Neuronal stem cell (in vitro differentiated cells): Measurements from ENCODE around the gene ABCC5.
"Not testable (repeated sequence)": the region's sequence is repeated elsewhere in the genome, so short reads cannot be mapped to it uniquely, and the experiment has no call there.

Experiments used
- DNase-seq: peaks from one replicate; pipeline ENCODE4 v3.0.0-alpha.2; 2013; ENCODE audit warnings: low spot score
- H2AFZ ChIP-seq: one replicate; pipeline ENCODE4 v1.6.1; 2013; ENCODE audit warnings: mild to moderate bottlenecking, low read length, inconsistent platforms
- H2AK5ac ChIP-seq: 2 replicates; pipeline ENCODE4 v1.6.1; 2013; ENCODE audit warnings: low read depth, mild to moderate bottlenecking, inconsistent platforms, low read length, moderate library complexity, mixed read lengths
- H2BK120ac ChIP-seq: 2 replicates; pipeline ENCODE4 v1.6.1; 2013; ENCODE audit warnings: low read depth, mild to moderate bottlenecking, inconsistent platforms, low read length, moderate library complexity, mixed read lengths
- H2BK12ac ChIP-seq: one replicate; pipeline ENCODE4 v1.6.1; 2013; ENCODE audit warnings: low read length, inconsistent platforms
- H2BK15ac ChIP-seq: 2 replicates; pipeline ENCODE4 v1.6.1; 2013; ENCODE audit warnings: mild to moderate bottlenecking, low read length, inconsistent platforms, mixed read lengths
- H2BK5ac ChIP-seq: one replicate; pipeline ENCODE4 v1.6.1; 2013; ENCODE audit warnings: inconsistent platforms, mild to moderate bottlenecking, low read length, moderate library complexity
- H3K14ac ChIP-seq: one replicate; pipeline ENCODE4 v1.6.1; 2013; ENCODE audit warnings: low read length, inconsistent platforms
- H3K18ac ChIP-seq: 2 replicates; pipeline ENCODE4 v1.6.1; 2013; ENCODE audit warnings: low read length, inconsistent platforms
- H3K23ac ChIP-seq: 2 replicates; pipeline ENCODE4 v1.6.1; 2013; ENCODE audit warnings: low read depth, mild to moderate bottlenecking, mixed read lengths, low read length, inconsistent platforms; ENCODE audit not compliant: poor library complexity
- H3K27ac ChIP-seq: replicated peaks from 3 replicates; pipeline ENCODE4 v1.5.1; 2013; ENCODE audit warnings: low read length, inconsistent platforms
- H3K27me3 ChIP-seq, 3 experiments: 2 replicates each; pipeline ENCODE4 v1.6.1; 2013; ENCODE audit warnings: low read length in 3 of 3, mild to moderate bottlenecking in 2 of 3, inconsistent platforms in 1 of 3, low read depth in 1 of 3, mixed read lengths in 1 of 3, moderate library complexity in 1 of 3; ENCODE audit not compliant: control insufficient read depth in 3 of 3, insufficient read depth in 3 of 3
- H3K36me3 ChIP-seq, 2 donors: replicated peaks in 1 of 2; 2 replicates each; pipeline ENCODE4 v1.6.1; 2013; ENCODE audit warnings: low read length in 2 of 2; ENCODE audit not compliant: control insufficient read depth in 2 of 2, insufficient read depth in 2 of 2
- H3K4ac ChIP-seq: 2 replicates; pipeline ENCODE4 v1.6.1; 2013; ENCODE audit warnings: inconsistent platforms, mild to moderate bottlenecking, low read length, moderate library complexity
- H3K4me1 ChIP-seq, 2 donors: 1 replicate in 1 of 2; 2 replicates in 1 of 2; pipeline ENCODE4 v1.6.1; 2013; ENCODE audit warnings: low read length in 2 of 2, low read depth in 1 of 2; ENCODE audit not compliant: control insufficient read depth in 2 of 2, insufficient read depth in 1 of 2
- H3K4me2 ChIP-seq: one replicate; pipeline ENCODE4 v1.6.1; 2013; ENCODE audit warnings: mild to moderate bottlenecking, low read length, inconsistent platforms; ENCODE audit not compliant: insufficient read depth, poor library complexity, severe bottlenecking
- H3K4me3 ChIP-seq, 2 donors: 2 replicates each; pipeline ENCODE4 v1.5.1; 2013; ENCODE audit warnings: low read length in 2 of 2, mild to moderate bottlenecking in 2 of 2, inconsistent platforms in 1 of 2, moderate library complexity in 1 of 2
- H3K79me1 ChIP-seq: one replicate; pipeline ENCODE4 v1.6.1; 2013; ENCODE audit warnings: low read depth, mild to moderate bottlenecking, inconsistent platforms, low read length, moderate library complexity
- H3K9ac ChIP-seq: one replicate; pipeline ENCODE4 v1.6.1; 2013; ENCODE audit warnings: mild to moderate bottlenecking, low read depth, low read length, inconsistent platforms; ENCODE audit not compliant: poor library complexity
- H3K9me3 ChIP-seq, 2 donors: replicated peaks in 1 of 2; 2 replicates each; pipeline versions ENCODE3 to v1.6.1; 2013; ENCODE audit warnings: low read length in 2 of 2, mild to moderate bottlenecking in 2 of 2, inconsistent platforms in 1 of 2, low read depth in 1 of 2, mixed read lengths in 1 of 2, moderate library complexity in 1 of 2; ENCODE audit not compliant: control insufficient read depth in 2 of 2, insufficient read depth in 1 of 2
- H4K8ac ChIP-seq: one replicate; pipeline ENCODE4 v1.6.1; 2013; ENCODE audit warnings: low read depth, mild to moderate bottlenecking, inconsistent platforms, low read length, moderate library complexity
- H4K91ac ChIP-seq: one replicate; pipeline ENCODE4 v1.6.1; 2013; ENCODE audit warnings: low read length, low read depth, mild to moderate bottlenecking, inconsistent platforms; ENCODE audit not compliant: poor library complexity
- WGBS, 2 donors: extraction: QIAGEN DNeasy Blood & Tissue Kit; methylation state at CpG; one replicate each; pipeline ENCODE4 v1.1.7; 2013; ENCODE audit warnings: missing lambda C conversion rate in 2 of 2, mixed read lengths in 1 of 2; ENCODE audit not compliant: insufficient read length in 2 of 2, insufficient replicate concordance in 1 of 2; ENCODE audit errors: extremely low coverage in 2 of 2; 5-methylcytosine and 5-hydroxymethylcytosine counted together

Gene ABCC5

DNA sequence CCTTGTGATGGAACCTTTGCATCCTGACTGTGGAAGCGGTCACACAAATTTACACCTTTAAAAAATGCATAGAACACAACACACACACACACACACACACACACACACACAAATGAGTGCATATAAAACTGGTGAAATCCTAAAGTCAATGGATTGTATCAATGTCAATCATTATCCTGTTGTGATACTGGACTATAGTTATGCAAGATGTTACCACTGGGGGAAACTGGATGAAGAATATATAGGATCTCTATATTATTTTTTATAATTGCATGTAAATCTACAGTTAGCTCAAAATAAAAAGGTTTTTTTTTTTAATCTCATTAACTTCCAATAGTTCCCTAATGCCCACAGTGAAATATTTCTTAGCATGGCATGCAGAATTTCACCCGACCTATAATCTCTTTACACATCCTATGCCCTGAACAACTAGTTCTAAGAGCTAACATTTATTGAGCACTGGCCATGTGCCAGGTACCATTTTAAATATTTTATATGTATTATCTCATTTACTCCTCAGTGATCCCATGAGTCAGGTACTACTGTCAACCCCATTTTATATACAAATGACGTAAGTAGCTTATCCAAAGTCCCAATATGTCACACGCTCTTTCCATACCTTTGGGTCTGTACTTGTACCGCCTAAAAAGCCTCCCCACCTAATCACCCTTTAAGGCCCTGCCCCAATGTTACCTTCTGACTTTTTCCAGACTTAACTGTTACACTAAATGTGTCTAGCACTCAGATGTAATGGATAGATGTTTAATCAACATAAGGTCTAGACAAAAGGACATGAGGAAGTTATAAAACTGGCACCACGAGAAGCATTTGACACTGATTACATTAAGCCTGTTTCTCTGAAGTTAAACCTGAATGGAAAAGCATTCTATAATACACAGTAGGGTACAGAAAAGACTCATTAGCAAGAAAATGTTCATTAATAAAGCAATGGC is 5.5 kb downstream of the ABCC5 start:
- H2AK5ac ChIP-seq: no peak overlapping the region
- no peak overlapping the region for H3K27ac ChIP-seq
- peaks cover 5% of the 10 kb centered on the region for H3K79me1 ChIP-seq
- H3K27me3 ChIP-seq: no peaks in the 10 kb centered on the region
- DNase-seq: no peak
- H2AFZ ChIP-seq: no peak overlapping the region
- no peaks in the 10 kb centered on the region for H3K9me3 ChIP-seq
- H3K36me3 ChIP-seq: peaks cover 9 to 52% of the 10 kb centered on the region in 2 donors
- peaks cover 4 to 6% of the 10 kb centered on the region in 2 donors for H3K4me1 ChIP-seq
- no peak overlapping the region for H3K23ac ChIP-seq
- H2BK120ac ChIP-seq: no peak overlapping the region
- no peak overlapping the region for H2BK5ac ChIP-seq
- no peak overlapping the region for H3K4ac ChIP-seq
- no peak overlapping the region for H3K4me2 ChIP-seq
- H3K14ac ChIP-seq: no peak overlapping the region
- H3K18ac ChIP-seq: no peak overlapping the region
- no peak overlapping the region for H4K8ac ChIP-seq
- WGBS, 2 donors: no CpG with 5 or more reads among the region's 6 CpGs
- no peak overlapping the region for H3K4me3 ChIP-seq
- peak overlapping the region; percentile 72 for H4K91ac ChIP-seq
- H2BK12ac ChIP-seq: no peak overlapping the region
- no peak overlapping the region for H2BK15ac ChIP-seq
- no peak overlapping the region for H3K9ac ChIP-seq

- H2AK5ac ChIP-seq: no peak overlapping the region
- no peak overlapping the region for H2BK12ac ChIP-seq
- no peak for DNase-seq
- H3K4ac ChIP-seq: no peak overlapping the region
- no peak overlapping the region for H3K4me3 ChIP-seq
- no peaks in the 10 kb centered on the region for H3K9me3 ChIP-seq
- H3K79me1 ChIP-seq: no peaks in the 10 kb centered on the region
- H3K27me3 ChIP-seq: no peaks in the 10 kb centered on the region
- no peak overlapping the region for H2BK120ac ChIP-seq
- H3K4me2 ChIP-seq: no peak overlapping the region
- no peak overlapping the region for H3K23ac ChIP-seq
- no peak overlapping the region for H2BK5ac ChIP-seq
- H3K4me1 ChIP-seq: no peaks in the 10 kb centered on the region
- no peak overlapping the region for H3K9ac ChIP-seq
- WGBS, 2 donors: no CpG with 5 or more reads among the region's 4 CpGs
- H3K18ac ChIP-seq: no peak overlapping the region
- no peak overlapping the region for H4K8ac ChIP-seq
- no peak overlapping the region for H4K91ac ChIP-seq
- no peak overlapping the region for H3K27ac ChIP-seq
- no peak overlapping the region for H2BK15ac ChIP-seq
- H2AFZ ChIP-seq: no peak overlapping the region
- no peak overlapping the region for H3K14ac ChIP-seq
- H3K36me3 ChIP-seq: peaks cover 9 to 52% of the 10 kb centered on the region in 2 donors
These were observed 6.3 kb downstream of the ABCC5 start for GRCh38 chr3:184011230-184011876.

GRCh38 chr3:184008161-184008560 is 9.5 kb downstream of the ABCC5 start:
- no peak overlapping the region for H3K27ac ChIP-seq
- DNase-seq: no peak
- no CpG with 5 or more reads among the region's 3 CpGs for WGBS, 2 donors

DNA sequence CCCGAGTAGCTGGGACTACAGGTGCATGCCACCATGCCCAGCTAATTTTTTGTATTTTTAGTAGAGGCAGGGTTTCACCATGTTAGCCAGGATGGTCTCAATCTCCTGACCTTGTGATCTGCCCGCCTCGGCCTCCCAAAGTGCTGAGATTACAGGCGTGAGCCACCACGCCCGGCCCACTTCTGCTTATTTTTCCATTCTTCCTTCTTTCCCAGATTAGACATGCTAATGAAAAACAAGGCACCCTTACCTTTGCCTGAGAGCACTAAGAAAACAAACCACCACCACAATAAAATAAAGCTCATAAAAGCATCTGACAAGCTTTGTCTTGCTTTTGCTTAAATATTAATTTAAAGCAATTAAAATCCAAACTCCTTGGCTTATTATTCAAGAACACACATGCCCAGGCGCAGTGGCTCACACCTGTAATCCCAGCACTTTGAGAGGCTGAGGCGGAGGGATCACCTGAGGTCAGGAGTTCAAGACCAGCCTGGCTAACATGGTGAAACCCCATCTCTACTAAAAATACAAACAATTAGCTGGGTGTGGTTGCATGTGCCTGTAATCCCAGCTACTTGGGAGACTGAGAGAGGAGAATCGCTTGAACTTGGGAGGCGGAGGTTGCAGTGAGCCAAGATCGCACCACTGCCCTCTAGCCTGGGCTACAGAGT is 10.4 kb downstream of the ABCC5 start:
- H3K4me2 ChIP-seq, H3K14ac ChIP-seq, H3K18ac ChIP-seq, H4K8ac ChIP-seq, H3K27ac ChIP-seq, H3K4ac ChIP-seq, H3K9me3 ChIP-seq, H3K27me3 ChIP-seq, H2BK120ac ChIP-seq, H2AK5ac ChIP-seq, H3K23ac ChIP-seq, H2BK15ac ChIP-seq, H2AFZ ChIP-seq, H2BK12ac ChIP-seq, H4K91ac ChIP-seq, DNase-seq, H2BK5ac ChIP-seq, H3K79me1 ChIP-seq, H3K4me3 ChIP-seq, H3K4me1 ChIP-seq, H3K9ac ChIP-seq: not testable (repeated sequence)
- WGBS, 2 donors: no CpG with 5 or more reads among the region's 11 CpGs
- H3K36me3 ChIP-seq: peaks cover 5 to 40% of the 10 kb centered on the region in 2 donors

More at GRCh38 chr3:184008161-184008560, 9.5 kb downstream of the ABCC5 start:
- no peak overlapping the region for H3K18ac ChIP-seq
- no peaks in the 10 kb centered on the region for H3K79me1 ChIP-seq
- no peak overlapping the region for H3K4me3 ChIP-seq
- H2BK12ac ChIP-seq: no peak overlapping the region
- no peak overlapping the region for H3K14ac ChIP-seq
- no peak overlapping the region for H2AFZ ChIP-seq
- H3K9ac ChIP-seq: no peak overlapping the region
- no peak overlapping the region for H4K91ac ChIP-seq
- H2AK5ac ChIP-seq: no peak overlapping the region
- H3K9me3 ChIP-seq: no peaks in the 10 kb centered on the region
- no peak overlapping the region for H3K4ac ChIP-seq
- no peak overlapping the region for H2BK5ac ChIP-seq
- peaks cover 8 to 48% of the 10 kb centered on the region in 2 donors for H3K36me3 ChIP-seq
- H4K8ac ChIP-seq: no peak overlapping the region
- H3K4me1 ChIP-seq: no peaks in the 10 kb centered on the region
- no peak overlapping the region for H2BK15ac ChIP-seq
- no peaks in the 10 kb centered on the region for H3K27me3 ChIP-seq
- H2BK120ac ChIP-seq: no peak overlapping the region
- no peak overlapping the region for H3K4me2 ChIP-seq
- H3K23ac ChIP-seq: no peak overlapping the region
